HG03196 (cell line): ENCODE data around the gene CLIC6.
"Not testable (repeated sequence)": the region's sequence is repeated elsewhere in the genome, so short reads cannot be mapped to it uniquely, and the experiment has no call there.

Experiments
- ATAC-seq: cut with Tn5 transposase; IDR thresholded peaks from one replicate; pipeline ENCODE4 v1.9.1; 2021; ENCODE audit not compliant: unreplicated experiment

The CLIC6 gene

GRCh38 chr21:34691390-34692032 is 22.7 kb downstream of the CLIC6 start:
- ATAC-seq: no peak

GRCh38 chr21:34692458-34693020 is 23.7 kb downstream of the CLIC6 start:
- no peak for ATAC-seq

- ATAC-seq: no peak
These were observed 24.5 kb downstream of the CLIC6 start for GRCh38 chr21:34693192-34693810.

GRCh38 chr21:34695434-34695833 is 26.6 kb downstream of the CLIC6 start:
- no peak for ATAC-seq

GRCh38 chr21:34696121-34696520 is 27.3 kb downstream of the CLIC6 start:
- no peak for ATAC-seq

GRCh38 chr21:34697826-34698225 is 29.0 kb downstream of the CLIC6 start:
- ATAC-seq: no peak

GRCh38 chr21:34698270-34699015 is 29.6 kb downstream of the CLIC6 start:
- ATAC-seq: no peak

- no peak for ATAC-seq
These were observed 31.8 kb downstream of the CLIC6 start for GRCh38 chr21:34700605-34701004.

GRCh38 chr21:34701726-34702125 is 32.9 kb downstream of the CLIC6 start:
- no peak for ATAC-seq

- ATAC-seq: no peak
These were observed 33.8 kb downstream of the CLIC6 start for GRCh38 chr21:34702341-34703170.

GRCh38 chr21:34703571-34703970 is 34.8 kb downstream of the CLIC6 start:
- no peak for ATAC-seq

GRCh38 chr21:34704119-34704518 is 35.3 kb downstream of the CLIC6 start:
- no peak for ATAC-seq

GRCh38 chr21:34705011-34705410 is 36.2 kb downstream of the CLIC6 start:
- ATAC-seq: no peak

GRCh38 chr21:34706337-34706736 is 37.5 kb downstream of the CLIC6 start:
- no peak for ATAC-seq

- no peak for ATAC-seq
These were observed 39.1 kb downstream of the CLIC6 start for GRCh38 chr21:34707876-34708325.

GRCh38 chr21:34713621-34714020 is 44.8 kb downstream of the CLIC6 start:
- ATAC-seq: no peak

GRCh38 chr21:34715518-34715917 is 46.7 kb downstream of the CLIC6 start:
- ATAC-seq: no peak

GRCh38 chr21:34715985-34716596 is 47.3 kb downstream of the CLIC6 start:
- ATAC-seq: no peak

- ATAC-seq: not testable (repeated sequence)
These were observed 49.7 kb downstream of the CLIC6 start for GRCh38 chr21:34718529-34718928.

GRCh38 chr21:34722684-34723300 is 54.0 kb downstream of the CLIC6 start:
- no peak for ATAC-seq
